Mucosa of gallbladder (tissue), 1 donor: Measurements from ENCODE around the gene SNTA1. TPM values are rescaled to one million over a fixed set of nuclear protein-coding genes. Genes with fewer than 3 reads are reported as not detected.
A peak's percentile ranks its signal among the peaks of the same experiment; 100 is the strongest.
"Not testable (repeated sequence)": the region's sequence is repeated elsewhere in the genome, so short reads cannot be mapped to it uniquely, and the experiment has no call there.

ENCODE experiments used
- DNase-seq: peaks from one replicate; pipeline ENCODE4 v3.0.0-alpha.2; 2020; ENCODE audit warnings: low spot score
- total RNA-seq: library from RNA; stranded (reverse); gene quantifications from one replicate; pipeline ENCODE4 v1.2.1, GENCODE V29; 2021
- donor health status: DM: no; HTN: no; CAD: no.

SNTA1 gene
- total RNA-seq, 1 donor from 2014 or later: 13.0 TPM

- DNase-seq: no peak
These were observed 48.8 kb downstream of the SNTA1 start for GRCh38 chr20:33394718-33395117.

DNA sequence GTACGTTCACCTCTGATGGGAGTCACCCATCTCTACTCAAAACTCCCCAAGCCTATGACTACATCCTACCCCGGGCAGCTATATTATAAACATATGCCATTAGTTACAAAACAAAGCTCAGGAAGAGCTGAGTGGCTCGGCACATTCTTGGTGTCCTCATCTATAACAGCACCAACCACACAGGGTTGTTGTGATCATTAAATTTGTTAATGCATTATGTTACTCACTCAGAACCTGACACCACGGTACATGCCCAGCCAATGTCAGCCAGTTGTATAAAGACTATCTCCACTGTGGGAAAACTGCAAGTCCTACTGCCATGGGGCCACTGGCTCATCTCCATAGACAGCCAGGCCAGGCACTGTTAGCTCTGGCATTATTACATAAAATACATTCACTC is 50.0 kb downstream of the SNTA1 start:
- DNase-seq: no peak

GRCh38 chr20:33391722-33392415 is 51.7 kb downstream of the SNTA1 start:
- DNase-seq: no peak

DNA sequence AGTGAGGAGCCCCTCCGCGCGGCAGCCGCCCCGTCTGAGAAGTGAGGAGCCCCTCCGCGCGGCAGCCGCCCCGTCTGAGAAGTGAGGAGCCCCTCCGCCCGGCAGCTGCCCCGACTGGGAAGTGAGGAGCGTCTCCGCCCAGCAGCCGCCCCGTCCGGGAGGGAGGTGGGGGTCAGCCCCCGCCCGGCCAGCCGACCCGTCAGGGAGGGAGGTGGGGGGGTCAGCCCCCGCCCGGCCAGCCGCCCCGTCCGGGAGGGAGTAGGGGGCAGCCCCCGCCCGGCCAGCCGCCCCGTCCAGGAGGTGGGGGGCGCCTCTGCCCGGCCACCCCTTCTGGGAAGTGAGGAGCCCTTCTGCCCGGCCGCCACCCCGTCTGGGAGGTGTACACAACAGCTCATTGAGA is 54.2 kb downstream of the SNTA1 start:
- not testable (repeated sequence) for DNase-seq

GRCh38 chr20:33388268-33388667 is 55.3 kb downstream of the SNTA1 start:
- DNase-seq: no peak

- DNase-seq: no peak
These were observed 56.4 kb downstream of the SNTA1 start for GRCh38 chr20:33387177-33387576.

- DNase-seq: no peak
These were observed 56.9 kb downstream of the SNTA1 start for GRCh38 chr20:33386673-33387072.

- DNase-seq: no peak
These were observed 66.2 kb downstream of the SNTA1 start for GRCh38 chr20:33377366-33377765.

DNA sequence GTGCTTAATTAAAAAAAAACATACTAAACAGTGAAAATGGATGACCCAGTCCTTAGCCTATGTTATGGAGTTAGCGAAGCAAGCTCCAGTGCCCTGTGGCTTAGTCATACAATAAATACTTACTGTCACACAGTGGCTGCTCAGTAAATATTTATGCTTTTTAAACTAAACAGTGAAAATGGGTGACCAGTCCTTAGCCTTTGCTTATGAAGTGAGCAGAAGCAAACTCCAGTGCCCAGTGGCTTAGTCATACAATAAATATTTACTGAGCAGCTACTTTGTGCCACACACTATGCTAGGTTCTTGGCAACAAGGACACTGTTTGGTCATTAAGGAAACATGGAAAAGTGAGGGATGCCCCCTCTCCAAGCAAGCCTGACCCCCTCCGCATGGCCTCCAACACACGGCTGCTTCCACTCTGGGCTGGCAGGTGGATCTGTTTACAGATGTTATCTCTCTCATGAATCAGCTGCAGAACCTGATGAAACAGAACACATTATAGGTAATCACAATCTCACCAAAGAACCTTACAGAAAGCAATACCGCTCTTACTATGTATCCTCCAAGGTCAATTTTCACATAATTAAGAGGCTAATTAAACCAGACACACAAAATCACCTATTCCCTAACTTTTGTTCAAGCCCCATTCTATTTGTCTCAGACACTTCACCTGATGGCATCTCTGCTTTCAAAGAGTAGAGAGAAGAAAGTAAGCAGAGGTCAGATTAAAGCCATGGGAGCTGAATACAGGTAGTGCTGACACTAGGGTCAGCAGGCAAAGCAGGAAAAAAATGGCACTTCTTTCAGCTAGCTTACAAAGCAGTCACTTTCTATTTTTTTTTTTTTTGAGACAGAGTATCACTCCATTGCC is 69.6 kb downstream of the SNTA1 start:
- no peak for DNase-seq

GRCh38 chr20:33372993-33373441 is 70.5 kb downstream of the SNTA1 start:
- no peak for DNase-seq

GRCh38 chr20:33370291-33370690 is 73.3 kb downstream of the SNTA1 start:
- peak; percentile 22 for DNase-seq

DNA sequence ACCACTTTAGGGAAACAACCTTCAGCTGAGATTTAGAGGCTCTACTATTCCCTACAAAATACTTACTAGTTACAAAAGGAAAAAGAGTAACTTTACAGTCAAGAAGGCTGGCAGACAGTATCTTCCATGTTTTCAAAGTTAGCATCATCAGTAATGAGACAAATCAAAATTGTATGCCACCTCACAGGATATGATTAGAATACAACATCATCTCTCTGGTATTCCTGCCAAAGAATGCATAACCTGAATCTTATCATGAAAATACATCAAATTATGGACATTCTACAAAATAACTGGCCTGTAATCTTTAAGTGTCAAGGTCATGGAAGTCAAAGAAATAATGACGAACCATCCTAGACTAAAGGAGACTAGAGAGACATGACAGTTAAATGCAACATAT is 80.7 kb downstream of the SNTA1 start:
- DNase-seq: no peak

- no peak for DNase-seq
These were observed 83.9 kb downstream of the SNTA1 start for GRCh38 chr20:33359399-33360261.

Other genes starting within 250 kb of the SNTA1 start
- not detected for gene BPIFA3, start 226.4 kb downstream of the SNTA1 start, total RNA-seq
- not detected for gene BPIFA1, start 207.8 kb downstream of the SNTA1 start, total RNA-seq
- gene BPIFB1, start 160.5 kb downstream of the SNTA1 start, total RNA-seq: 0.78 TPM
- 18.7 TPM for gene CDK5RAP1, start 42.2 kb downstream of the SNTA1 start, total RNA-seq
- gene CBFA2T2, start 46.3 kb upstream of the SNTA1 start, total RNA-seq: 21.2 TPM
- 0.09 TPM for gene C20orf144, start 218.6 kb upstream of the SNTA1 start, total RNA-seq
- 4.8 TPM for gene ACTL10, start 223.2 kb upstream of the SNTA1 start, total RNA-seq
- gene NECAB3, start 230.7 kb upstream of the SNTA1 start, total RNA-seq: 37.3 TPM
- gene E2F1, start 242.6 kb upstream of the SNTA1 start, total RNA-seq: 2.3 TPM